ENCODE results near the gene TRIM2. TPM values are rescaled to one million over a fixed set of nuclear protein-coding genes. Genes with fewer than 3 reads are reported as not detected.
A peak's percentile ranks its signal among the peaks of the same experiment; 100 is the strongest.

TRIM2 gene
- polyA plus RNA-seq, 1 experiment = 31.3 TPM

GRCh38 chr4:153247116-153247490 lies 42.9 kb downstream of the TRIM2 start:
- no peak overlapping the region for H3K4me3 ChIP-seq (ENCODE audit: low read depth, low read length)
- H3K9me3 ChIP-seq (ENCODE audit: control insufficient read depth, insufficient read depth, low read length) = no peaks in the 10 kb centered on the region
- no peaks in the 10 kb centered on the region for H3K27me3 ChIP-seq (ENCODE audit: control insufficient read depth, insufficient read depth, low read length)
- DNase-seq (ENCODE audit: low read depth, low spot score) = no peak
- H3K27ac ChIP-seq (ENCODE audit: low read depth, low read length) = no peak overlapping the region
- ChIA-PET CTCF (interaction anchor here (0.6 kb wide), 2 partner anchors 184 to 322 kb away, joined by 3 read pairs; no protein-coding TSS in a partner anchor), POLR2A (no interaction called here)
- TF ChIP-seq CTCF (IDR thresholded peaks at IDR 0.05; ENCODE audit: low read depth, low read length) = no peak

- peak overlapping the region; percentile 61 for H3K4me3 ChIP-seq (ENCODE audit: low read depth, low read length)
- no peak for TF ChIP-seq CTCF (IDR thresholded peaks at IDR 0.05; ENCODE audit: low read depth, low read length)
- H3K27me3 ChIP-seq (ENCODE audit: control insufficient read depth, insufficient read depth, low read length) = no peaks in the 10 kb centered on the region
- ChIA-PET CTCF (interaction anchor here (0.6 to 1.0 kb wide), 3 partner anchors 326 to 394 kb away, joined by 3 to 4 read pairs (median 3); no protein-coding TSS in a partner anchor), POLR2A (interaction anchor here (0.7 kb wide), 1 partner anchor 95 kb away, joined by 4 read pairs; no protein-coding TSS in a partner anchor)
- no peaks in the 10 kb centered on the region for H3K9me3 ChIP-seq (ENCODE audit: control insufficient read depth, insufficient read depth, low read length)
- no peak for DNase-seq (ENCODE audit: low read depth, low spot score)
- peak overlapping the region; percentile 21 for H3K27ac ChIP-seq (ENCODE audit: low read depth, low read length)
Measured at GRCh38 chr4:153248641-153249198, 44.5 kb downstream of the TRIM2 start.

- ChIA-PET POLR2A (interaction anchor here (0.7 kb wide), 1 partner anchor 95 kb away, joined by 4 read pairs; no protein-coding TSS in a partner anchor), CTCF (interaction anchor here (0.9 to 1.0 kb wide), 2 partner anchors 325 to 394 kb away, joined by 3 to 4 read pairs; no protein-coding TSS in a partner anchor)
- peak; percentile 10 for DNase-seq (ENCODE audit: low read depth, low spot score)
- H3K9me3 ChIP-seq (ENCODE audit: control insufficient read depth, insufficient read depth, low read length) = no peaks in the 10 kb centered on the region
- TF ChIP-seq CTCF (IDR thresholded peaks at IDR 0.05; ENCODE audit: low read depth, low read length) = no peak
- H3K27ac ChIP-seq (ENCODE audit: low read depth, low read length) = peak overlapping the region; percentile 70
- no peaks in the 10 kb centered on the region for H3K27me3 ChIP-seq (ENCODE audit: control insufficient read depth, insufficient read depth, low read length)
- peak overlapping the region; percentile 61 for H3K4me3 ChIP-seq (ENCODE audit: low read depth, low read length)
Measured at GRCh38 chr4:153249199-153250041, 45.2 kb downstream of the TRIM2 start.

GRCh38 chr4:153252122-153252521 lies 47.9 kb downstream of the TRIM2 start:
- POLR2A ChIA-PET = no interaction called here

More at GRCh38 chr4:153252122-153252521, 47.9 kb downstream of the TRIM2 start:
- no peak for DNase-seq (ENCODE audit: low read depth, low spot score)
- H3K27ac ChIP-seq (ENCODE audit: low read depth, low read length) = no peak overlapping the region
- CTCF ChIA-PET = no interaction called here
- no peak overlapping the region for H3K4me3 ChIP-seq (ENCODE audit: low read depth, low read length)
- TF ChIP-seq CTCF (IDR thresholded peaks at IDR 0.05; ENCODE audit: low read depth, low read length) = no peak
- H3K27me3 ChIP-seq (ENCODE audit: control insufficient read depth, insufficient read depth, low read length) = no peaks in the 10 kb centered on the region
- H3K9me3 ChIP-seq (ENCODE audit: control insufficient read depth, insufficient read depth, low read length) = no peaks in the 10 kb centered on the region

All from AG04450 (cell line).